Right kidney (tissue), 1 donor: Measurements from ENCODE around the gene ABCC3.

ENCODE experiments used
- DNase-seq: peaks from one replicate; pipeline ENCODE4 v3.0.0-alpha.2; 2016

Gene ABCC3

GRCh38 chr17:50684612-50685333 is 50.1 kb downstream of the ABCC3 start:
- DNase-seq = no peak

GRCh38 chr17:50685334-50685665 is 50.6 kb downstream of the ABCC3 start:
- DNase-seq = no peak

- DNase-seq = no peak
Measured at GRCh38 chr17:50685691-50686493, 51.2 kb downstream of the ABCC3 start.

GRCh38 chr17:50686494-50687199 is 52.0 kb downstream of the ABCC3 start:
- DNase-seq = no peak

- DNase-seq = no peak
Measured at GRCh38 chr17:50687200-50688066, 52.8 kb downstream of the ABCC3 start.

- no peak for DNase-seq
Measured at GRCh38 chr17:50688245-50688644, 53.6 kb downstream of the ABCC3 start.

- no peak for DNase-seq
Measured at GRCh38 chr17:50689251-50689650, 54.6 kb downstream of the ABCC3 start.

GRCh38 chr17:50689956-50690886 is 55.5 kb downstream of the ABCC3 start:
- no peak for DNase-seq

GRCh38 chr17:50690887-50691549 is 56.3 kb downstream of the ABCC3 start:
- no peak for DNase-seq

- no peak for DNase-seq
Measured at GRCh38 chr17:50691550-50692447, 57.1 kb downstream of the ABCC3 start.

- DNase-seq = no peak
Measured at GRCh38 chr17:50692448-50693035, 57.9 kb downstream of the ABCC3 start.

GRCh38 chr17:50693036-50693682 is 58.5 kb downstream of the ABCC3 start:
- no peak for DNase-seq

GRCh38 chr17:50696365-50696879 is 61.7 kb downstream of the ABCC3 start:
- no peak for DNase-seq

GRCh38 chr17:50697062-50697461 is 62.4 kb downstream of the ABCC3 start:
- no peak for DNase-seq

GRCh38 chr17:50697663-50698272 is 63.1 kb downstream of the ABCC3 start:
- no peak for DNase-seq

- DNase-seq = no peak
Measured at GRCh38 chr17:50699410-50699809, 64.7 kb downstream of the ABCC3 start.

GRCh38 chr17:50703162-50703561 is 68.5 kb downstream of the ABCC3 start:
- DNase-seq = no peak
